GM11168 (cell line): ENCODE data around the gene SIGLEC7.

ENCODE experiments used
- in situ Hi-C: fragments of 300-500 bp; cut with MboI; formaldehyde crosslinking; loops from one replicate; pipeline ENCODE4 v1.12.0; 2022; ENCODE audit warnings: low sequenced_read_pairs; ENCODE audit not compliant: unreplicated experiment

Gene SIGLEC7

DNA sequence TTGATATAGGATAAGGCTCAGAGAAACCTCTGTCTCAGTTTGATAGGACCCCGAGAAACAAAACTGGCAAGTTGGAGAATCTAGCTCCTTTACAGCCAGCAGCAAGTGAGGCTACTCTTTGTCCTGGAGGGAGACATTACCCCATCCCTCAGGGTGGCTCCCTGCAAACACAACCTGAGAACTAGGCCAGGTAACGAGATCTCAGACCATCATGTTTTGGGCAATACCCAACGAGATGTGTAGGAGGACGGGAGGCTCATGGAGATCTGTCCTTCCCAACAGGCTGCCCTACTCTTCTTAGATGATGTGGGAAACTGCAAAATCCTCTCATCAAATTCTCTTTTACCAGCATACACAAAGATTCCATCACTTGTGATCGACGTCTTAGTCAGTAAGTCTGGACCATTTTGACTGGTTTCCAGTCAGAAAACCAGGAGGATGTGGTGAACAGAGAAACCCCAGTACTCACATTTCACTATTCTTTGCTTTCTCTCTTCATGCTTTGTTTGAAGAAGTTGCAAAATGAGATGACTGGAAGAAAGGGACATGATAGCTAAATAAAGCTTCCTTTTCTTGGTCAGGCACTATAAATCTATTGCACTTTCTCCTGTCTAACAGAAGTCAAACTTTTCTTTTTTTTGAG is 27.9 kb upstream of the SIGLEC7 start:
- in situ Hi-C loops, result no loop called here

GRCh38 chr19:51116736-51117286 is 25.3 kb upstream of the SIGLEC7 start:
- in situ Hi-C loops, result no loop called here

DNA sequence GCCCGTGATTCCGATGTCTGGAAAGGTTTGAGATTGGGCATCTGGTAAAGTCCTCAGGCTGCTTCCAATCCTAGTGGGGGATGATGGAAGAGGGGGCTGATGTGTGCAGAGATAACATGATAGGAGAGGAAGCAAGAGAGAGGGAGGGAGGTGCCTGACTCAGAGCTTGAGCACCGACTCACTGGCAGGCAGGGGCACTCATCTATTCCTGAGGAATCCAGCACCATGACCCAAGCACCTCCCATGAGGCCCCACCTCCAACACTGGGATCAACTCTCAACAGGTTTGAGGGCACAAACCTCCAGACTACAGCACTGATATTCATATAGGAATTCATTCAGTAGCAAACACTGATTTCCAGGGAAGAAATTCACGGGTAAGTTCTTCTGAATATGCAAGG is 23.0 kb upstream of the SIGLEC7 start:
- in situ Hi-C loops, result no loop called here

- in situ Hi-C loops, result no loop called here
Measured at GRCh38 chr19:51119611-51120010, 22.5 kb upstream of the SIGLEC7 start.

DNA sequence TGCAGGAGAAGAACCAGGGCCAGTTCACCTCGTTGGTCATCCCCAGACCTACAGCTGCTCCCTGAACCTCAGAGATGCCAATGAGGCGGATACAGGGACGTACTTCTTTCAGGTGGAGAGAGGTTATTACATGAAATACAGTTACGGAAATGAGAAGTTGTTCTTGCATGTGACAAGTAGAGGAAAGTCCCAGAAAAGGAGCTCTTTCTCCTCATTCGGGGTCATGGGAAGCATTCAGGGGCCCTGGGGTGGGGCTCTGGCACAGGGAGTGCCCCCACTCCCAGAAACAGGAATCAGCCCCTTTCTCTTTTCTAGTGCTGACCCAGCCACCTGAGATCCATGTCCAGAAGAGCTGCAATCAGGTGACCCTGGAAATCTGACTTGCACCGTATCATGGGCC is 21.9 kb upstream of the SIGLEC7 start:
- in situ Hi-C loops, result no loop called here

DNA sequence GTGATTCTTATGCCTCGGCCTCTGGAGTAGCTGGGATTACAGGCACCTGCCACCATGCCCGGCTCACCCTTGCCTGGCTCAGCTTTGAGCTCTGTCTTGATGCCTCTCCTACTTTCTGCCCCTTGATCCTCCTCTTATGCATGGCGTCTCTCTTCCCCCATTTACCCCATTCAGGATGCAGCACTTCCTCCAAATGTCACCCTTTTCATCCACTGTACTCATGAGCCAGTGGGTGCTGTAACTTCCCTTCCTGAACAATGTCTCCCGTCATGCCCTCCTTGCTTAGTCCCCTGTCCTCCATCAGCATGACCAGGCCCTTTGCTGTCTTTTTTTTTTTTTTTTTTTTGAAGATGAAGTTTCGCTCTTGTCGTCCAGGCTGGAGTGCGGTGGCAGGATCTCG is 20.8 kb upstream of the SIGLEC7 start:
- in situ Hi-C loops, result no loop called here

- in situ Hi-C loops, result no loop called here
Measured at GRCh38 chr19:51122112-51122981, 19.8 kb upstream of the SIGLEC7 start.

DNA sequence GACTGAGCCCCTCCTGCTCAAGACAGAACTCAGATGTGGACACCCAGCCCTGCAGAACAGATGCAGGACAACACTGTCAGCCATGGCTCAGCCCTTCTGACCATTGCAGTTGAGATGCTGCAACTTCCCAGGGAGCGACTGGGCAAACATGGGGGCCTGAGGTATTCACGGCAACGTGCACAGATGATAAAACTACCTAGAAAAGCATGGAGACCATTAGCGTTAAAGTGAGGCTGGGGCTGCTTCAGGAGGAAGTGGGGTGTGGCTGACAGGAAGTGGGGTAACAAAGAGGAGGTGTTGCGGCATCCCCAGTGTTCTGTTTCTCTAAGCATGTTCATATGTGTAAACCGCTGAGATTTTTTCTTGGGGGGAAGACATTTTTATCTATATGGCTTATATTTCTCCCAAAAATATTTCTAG is 18.7 kb upstream of the SIGLEC7 start:
- in situ Hi-C loops, result no loop called here

DNA sequence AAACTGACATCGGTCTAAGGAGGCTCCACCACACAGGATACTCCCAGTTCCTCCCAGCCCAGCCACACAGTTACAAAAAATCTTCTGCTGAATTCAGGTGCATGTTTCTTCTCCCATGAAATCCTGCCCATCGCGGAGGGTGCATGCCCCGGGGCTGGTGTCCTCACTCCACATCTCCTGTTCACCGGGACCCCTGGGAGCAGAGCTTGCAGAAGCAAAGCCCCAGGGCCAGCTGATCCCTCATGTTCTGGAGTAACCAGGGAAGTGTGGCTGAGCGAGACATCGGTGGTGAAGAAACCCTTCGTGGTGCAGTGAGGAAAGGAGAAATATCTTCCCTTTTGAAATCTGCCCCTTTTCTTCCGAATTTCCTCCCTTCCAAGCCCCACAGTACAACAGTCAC is 18.3 kb upstream of the SIGLEC7 start:
- in situ Hi-C loops, result no loop called here

GRCh38 chr19:51124216-51124615 is 17.9 kb upstream of the SIGLEC7 start:
- in situ Hi-C loops, result no loop called here

GRCh38 chr19:51124729-51125128 is 17.4 kb upstream of the SIGLEC7 start, which contains the start of gene SIGLEC9:
SIGLEC9 (plus strand) TSS chr19:51124906; CDS start chr19:51124975, 69 bp downstream.
- in situ Hi-C loops, result no loop called here

DNA sequence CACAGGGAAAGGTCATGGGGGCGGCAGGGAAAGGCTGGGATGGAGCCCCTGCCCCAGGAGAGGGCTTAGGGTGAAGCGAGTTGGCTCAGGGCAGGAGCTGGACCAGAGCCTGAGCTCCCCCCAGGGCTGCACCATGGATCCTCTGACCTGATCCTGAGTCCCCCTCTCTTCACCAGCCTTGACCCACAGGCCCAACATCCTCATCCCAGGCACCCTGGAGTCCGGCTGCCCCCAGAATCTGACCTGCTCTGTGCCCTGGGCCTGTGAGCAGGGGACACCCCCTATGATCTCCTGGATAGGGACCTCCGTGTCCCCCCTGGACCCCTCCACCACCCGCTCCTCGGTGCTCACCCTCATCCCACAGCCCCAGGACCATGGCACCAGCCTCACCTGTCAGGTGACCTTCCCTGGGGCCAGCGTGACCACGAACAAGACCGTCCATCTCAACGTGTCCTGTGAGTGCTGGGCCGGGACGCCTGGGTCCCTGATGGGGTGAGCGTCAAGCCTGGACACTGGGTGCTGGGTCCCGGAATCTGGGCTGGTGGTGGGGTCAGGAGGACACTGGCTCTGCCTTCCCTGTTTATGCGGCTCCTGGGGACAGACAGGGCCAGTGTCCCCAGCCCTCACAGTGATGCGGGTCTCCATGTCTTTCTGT is 16.6 kb upstream of the SIGLEC7 start:
- in situ Hi-C loops, result no loop called here

- in situ Hi-C loops, result no loop called here
Measured at GRCh38 chr19:51127032-51127431, 15.1 kb upstream of the SIGLEC7 start.

- in situ Hi-C loops, result no loop called here
Measured at GRCh38 chr19:51127755-51128154, 14.3 kb upstream of the SIGLEC7 start.

DNA sequence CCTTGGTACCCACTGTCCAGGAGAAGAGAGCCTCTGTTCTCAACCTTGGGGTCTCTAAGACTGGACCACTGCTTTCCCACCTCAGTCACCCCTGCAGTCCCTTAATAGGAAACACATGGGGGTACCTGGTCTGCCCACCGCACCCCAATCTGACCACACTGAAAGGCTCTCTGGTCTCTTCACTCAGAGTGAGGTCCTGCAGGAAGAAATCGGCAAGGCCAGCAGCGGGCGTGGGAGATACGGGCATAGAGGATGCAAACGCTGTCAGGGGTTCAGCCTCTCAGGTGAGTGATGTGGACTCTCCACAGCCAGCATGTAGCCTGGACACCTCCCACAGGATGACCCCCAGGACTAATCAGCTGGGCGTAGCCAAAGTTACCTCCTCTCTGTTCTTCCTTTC is 13.9 kb upstream of the SIGLEC7 start:
- in situ Hi-C loops, result no loop called here

GRCh38 chr19:51129716-51130115 is 12.4 kb upstream of the SIGLEC7 start:
- in situ Hi-C loops, result no loop called here

DNA sequence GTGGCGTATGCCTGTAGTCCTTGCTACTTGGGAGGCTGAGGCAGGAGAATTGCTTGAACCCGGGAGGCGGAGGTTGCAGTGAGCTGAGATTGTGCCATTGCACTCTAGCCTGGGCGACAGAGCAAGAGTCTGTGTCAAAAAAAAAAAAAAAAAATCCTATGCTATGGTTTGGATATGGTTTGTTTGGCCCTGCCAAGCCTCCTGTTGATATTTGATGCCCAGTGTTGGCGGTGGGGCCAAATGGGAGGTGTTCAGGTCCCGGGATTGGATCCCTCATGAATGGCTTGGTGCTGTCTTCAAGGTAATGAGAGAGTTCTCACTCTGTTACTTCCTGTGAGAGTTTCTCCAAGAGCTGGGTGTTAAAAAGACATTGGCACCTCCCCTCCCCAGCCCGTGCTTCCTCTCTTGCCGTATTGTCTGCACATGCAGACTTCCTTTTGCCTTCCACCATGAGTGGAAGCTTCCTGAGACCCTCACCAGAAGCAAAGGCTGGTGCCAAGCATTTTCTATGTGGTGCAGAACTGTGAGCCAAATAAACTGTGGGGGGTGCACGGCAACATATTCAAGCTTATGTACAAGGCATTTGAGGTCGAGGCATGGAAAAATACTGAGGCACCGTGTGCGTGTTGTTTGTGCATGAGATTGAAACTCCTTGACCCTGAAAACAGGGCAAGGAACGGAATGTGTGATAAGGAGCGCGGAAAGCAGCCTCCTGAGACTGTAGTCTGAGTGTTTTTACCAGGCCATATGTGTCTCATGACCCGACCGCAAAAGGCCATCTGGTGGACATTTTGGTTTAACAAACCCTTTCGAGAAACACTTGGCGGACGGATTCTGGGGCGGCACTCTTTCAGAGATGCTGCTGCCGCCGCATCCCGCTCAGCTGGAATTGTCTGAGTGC is 10.1 kb upstream of the SIGLEC7 start:
- in situ Hi-C loops, result no loop called here

DNA sequence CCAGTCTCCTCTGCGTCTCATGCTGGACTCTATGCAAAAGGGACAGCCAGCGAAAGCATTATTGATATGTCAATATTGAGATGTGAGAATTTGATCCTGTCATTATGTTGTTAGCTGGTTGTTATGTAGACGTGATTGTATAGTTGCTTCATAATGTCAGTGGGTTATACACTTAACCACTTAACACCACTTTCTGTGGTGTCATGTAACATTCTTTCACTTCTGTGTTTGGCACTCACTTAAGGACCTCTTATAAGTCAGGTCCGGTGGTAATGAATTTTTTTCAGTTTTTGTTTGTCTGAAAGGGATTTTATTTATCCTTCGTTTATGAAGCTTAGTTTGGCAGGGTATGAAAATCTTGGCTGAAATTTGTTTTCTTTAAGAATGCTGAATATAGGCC is 7.1 kb upstream of the SIGLEC7 start:
- in situ Hi-C loops, result no loop called here

GRCh38 chr19:51135986-51136762 is 5.9 kb upstream of the SIGLEC7 start:
- in situ Hi-C loops, result no loop called here
